Vagina (tissue), 2 donors: ENCODE data around the gene PNPT1.

Experiments used
- CTCF ChIP-seq, 3 experiments: fragments of 450-650 bp in 2 of 3; fragments of 200-600 bp in 1 of 3; sonication (generic) in 1 of 3; IDR thresholded peaks; one replicate each; pipeline ENCODE4 v1.5.1; 2017 to 2019; ENCODE audit warnings: antibody characterized with exemption in 3 of 3, mild to moderate bottlenecking in 2 of 3, moderate library complexity in 2 of 3
- POLR2A ChIP-seq, 2 donors: fragments of 450-650 bp; IDR thresholded peaks; one replicate each; pipeline ENCODE4 v1.6.1; 2017; ENCODE audit warnings: antibody characterized with exemption in 2 of 2, mild to moderate bottlenecking in 2 of 2, moderate library complexity in 2 of 2
- POLR2AphosphoS5 ChIP-seq, 2 donors: sonication (generic); formaldehyde crosslinking; IDR thresholded peaks; one replicate each; pipeline ENCODE4 v1.9.0; 2017; ENCODE audit warnings: antibody characterized with exemption in 2 of 2, mild to moderate bottlenecking in 2 of 2, low read depth in 1 of 2; ENCODE audit not compliant: insufficient read depth in 1 of 2

GRCh38 chr2:55672630-55673029, 21.0 kb downstream of the PNPT1 start:
- TF ChIP-seq POLR2AphosphoS5 (IDR thresholded peaks at IDR 0.05; ENCODE audit: insufficient read depth in 1 of 2, low read depth in 1 of 2) = no peak
- TF ChIP-seq CTCF (IDR thresholded peaks at IDR 0.05) = no peak
- no peak for TF ChIP-seq POLR2A (IDR thresholded peaks at IDR 0.05)
